ENCODE measurements around the gene IFI16.

- TF ChIP-seq POLR2A (IDR thresholded peaks at IDR 0.05) (no peak), CTCF (IDR thresholded peaks at IDR 0.05) (no peak)
These were observed 30.5 kb upstream of the IFI16 start for GRCh38 chr1:158979229-158979628.
